ENCODE data around the gene PRMT9.
A peak's percentile ranks its signal among the peaks of the same experiment; 100 is the strongest.

Gene PRMT9

GRCh38 chr4:147704846-147705245, 20.9 kb upstream of the PRMT9 start:
- TF ChIP-seq ELF4 (IDR thresholded peaks at IDR 0.05): no peak
- CTCF ChIA-PET: interaction anchor here (1.0 kb wide), 1 partner anchor 162 kb away, joined by 3 read pairs; no protein-coding TSS in a partner anchor
- DNase-seq (ENCODE audit: extremely low spot score): no peak
- POLR2A ChIA-PET: no interaction called here

DNA sequence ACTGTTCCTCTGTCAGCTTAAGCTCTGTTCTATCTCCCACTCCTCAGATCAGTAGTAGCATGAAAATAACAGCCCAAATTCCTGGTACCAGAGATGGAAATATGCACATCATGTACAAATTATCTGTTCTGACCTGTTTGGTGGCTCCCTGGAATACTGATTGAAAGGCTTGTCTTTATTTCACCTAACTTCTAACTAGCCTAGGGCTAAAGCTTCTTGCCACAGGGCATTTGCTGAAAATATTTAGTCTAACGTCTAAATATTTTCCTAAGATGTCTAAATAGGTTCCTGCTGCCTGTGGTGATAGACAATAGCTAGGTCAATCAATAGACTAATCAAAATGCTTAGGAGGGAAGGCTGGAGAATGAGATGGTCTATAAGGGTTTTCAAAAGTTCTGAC, 12.9 kb upstream of the PRMT9 start:
- no peak for TF ChIP-seq ZNF384 (IDR thresholded peaks at IDR 0.05)
- TF ChIP-seq ELF4 (IDR thresholded peaks at IDR 0.05): no peak
- no peak for TF ChIP-seq FOXA1 (IDR thresholded peaks at IDR 0.05)
- no peak for TF ChIP-seq BHLHE40 (IDR thresholded peaks at IDR 0.05; ENCODE audit: borderline replicate concordance)
- TF ChIP-seq CTBP1 (IDR thresholded peaks at IDR 0.05; ENCODE audit: borderline replicate concordance): no peak
- TF ChIP-seq HDGF (IDR thresholded peaks at IDR 0.05; ENCODE audit: borderline replicate concordance): no peak
- TF ChIP-seq, protein P1, sequence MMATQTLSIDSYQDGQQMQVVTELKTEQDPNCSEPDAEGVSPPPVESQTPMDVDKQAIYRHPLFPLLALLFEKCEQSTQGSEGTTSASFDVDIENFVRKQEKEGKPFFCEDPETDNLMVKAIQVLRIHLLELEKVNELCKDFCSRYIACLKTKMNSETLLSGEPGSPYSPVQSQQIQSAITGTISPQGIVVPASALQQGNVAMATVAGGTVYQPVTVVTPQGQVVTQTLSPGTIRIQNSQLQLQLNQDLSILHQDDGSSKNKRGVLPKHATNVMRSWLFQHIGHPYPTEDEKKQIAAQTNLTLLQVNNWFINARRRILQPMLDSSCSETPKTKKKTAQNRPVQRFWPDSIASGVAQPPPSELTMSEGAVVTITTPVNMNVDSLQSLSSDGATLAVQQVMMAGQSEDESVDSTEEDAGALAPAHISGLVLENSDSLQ (IDR thresholded peaks at IDR 0.05): no peak
- TF ChIP-seq SUZ12 (IDR thresholded peaks at IDR 0.05): no peak
- no peak for TF ChIP-seq FOXM1 (IDR thresholded peaks at IDR 0.05; ENCODE audit: borderline replicate concordance)
- TF ChIP-seq ARNT (IDR thresholded peaks at IDR 0.05): no peak
- no peak for TF ChIP-seq LEF1 (IDR thresholded peaks at IDR 0.05; ENCODE audit: borderline replicate concordance)
- TF ChIP-seq TARDBP (IDR thresholded peaks at IDR 0.05): no peak
- TF ChIP-seq L3MBTL2 (conservative IDR thresholded peaks at IDR 0.05): no peak
- no peak for TF ChIP-seq FOXK2 (IDR thresholded peaks at IDR 0.05)
- no peak for TF ChIP-seq SP1 (IDR thresholded peaks at IDR 0.05)
- DNase-seq (ENCODE audit: extremely low spot score): no peak
- ChIA-PET POLR2A (interaction anchor here (1.2 kb wide), 2 partner anchors 12 to 13 kb away, joined by 3 to 6 read pairs; partner anchors contain the start of gene PRMT9), CTCF (interaction anchor here (0.6 kb wide), 1 partner anchor 140 kb away, joined by 3 read pairs; no protein-coding TSS in a partner anchor)

GRCh38 chr4:147693218-147693617, 9.3 kb upstream of the PRMT9 start:
- ChIA-PET POLR2A (interaction anchor here (3.7 kb wide), 1 partner anchor 9 kb away, joined by 19 read pairs; the partner anchor contains the start of gene PRMT9), CTCF (interaction anchor here (0.6 to 1.0 kb wide), 2 partner anchors 171 to 1218 kb away, joined by 4 to 5 read pairs; no protein-coding TSS in a partner anchor)
- TF ChIP-seq HDGF (IDR thresholded peaks at IDR 0.05; ENCODE audit: borderline replicate concordance) (no peak), ELF4 (IDR thresholded peaks at IDR 0.05) (no peak), SUZ12 (IDR thresholded peaks at IDR 0.05) (no peak), NFRKB (IDR thresholded peaks at IDR 0.05) (no peak), LEF1 (IDR thresholded peaks at IDR 0.05; ENCODE audit: borderline replicate concordance) (no peak)
- no peak for DNase-seq (ENCODE audit: extremely low spot score)

- CTCF ChIA-PET: no interaction called here
- TF ChIP-seq ARNT (IDR thresholded peaks at IDR 0.05) (no peak), ELF4 (IDR thresholded peaks at IDR 0.05) (no peak), ZNF384 (IDR thresholded peaks at IDR 0.05) (no peak), NFRKB (IDR thresholded peaks at IDR 0.05) (no peak), FOXA1 (IDR thresholded peaks at IDR 0.05) (no peak), HDGF (IDR thresholded peaks at IDR 0.05; ENCODE audit: borderline replicate concordance) (no peak), BHLHE40 (IDR thresholded peaks at IDR 0.05; ENCODE audit: borderline replicate concordance) (no peak), CTBP1 (IDR thresholded peaks at IDR 0.05; ENCODE audit: borderline replicate concordance) (no peak), FOXM1 (IDR thresholded peaks at IDR 0.05; ENCODE audit: borderline replicate concordance) (no peak), SUZ12 (IDR thresholded peaks at IDR 0.05) (no peak)
- TF ChIP-seq, protein P1 (IDR thresholded peaks at IDR 0.05): no peak
- POLR2A ChIA-PET: no interaction called here
- DNase-seq (ENCODE audit: extremely low spot score): no peak
Measured at GRCh38 chr4:147691820-147692219, 7.9 kb upstream of the PRMT9 start.

- TF ChIP-seq FOXK2 (IDR thresholded peaks at IDR 0.05) (no peak), TARDBP (IDR thresholded peaks at IDR 0.05) (no peak), FOXM1 (IDR thresholded peaks at IDR 0.05; ENCODE audit: borderline replicate concordance) (no peak), SUZ12 (IDR thresholded peaks at IDR 0.05) (no peak), NFRKB (IDR thresholded peaks at IDR 0.05) (no peak), ELF4 (IDR thresholded peaks at IDR 0.05) (no peak), HDGF (IDR thresholded peaks at IDR 0.05; ENCODE audit: borderline replicate concordance) (no peak), ZNF384 (IDR thresholded peaks at IDR 0.05) (no peak)
- TF ChIP-seq, protein P1 (IDR thresholded peaks at IDR 0.05): no peak
- ChIA-PET CTCF (interaction anchor here (0.5 kb wide), 1 partner anchor 62 kb away, joined by 3 read pairs; no protein-coding TSS in a partner anchor), POLR2A (no interaction called here)
- no peak for DNase-seq (ENCODE audit: extremely low spot score)
Measured at GRCh38 chr4:147689067-147689466, 5.1 kb upstream of the PRMT9 start.

DNA sequence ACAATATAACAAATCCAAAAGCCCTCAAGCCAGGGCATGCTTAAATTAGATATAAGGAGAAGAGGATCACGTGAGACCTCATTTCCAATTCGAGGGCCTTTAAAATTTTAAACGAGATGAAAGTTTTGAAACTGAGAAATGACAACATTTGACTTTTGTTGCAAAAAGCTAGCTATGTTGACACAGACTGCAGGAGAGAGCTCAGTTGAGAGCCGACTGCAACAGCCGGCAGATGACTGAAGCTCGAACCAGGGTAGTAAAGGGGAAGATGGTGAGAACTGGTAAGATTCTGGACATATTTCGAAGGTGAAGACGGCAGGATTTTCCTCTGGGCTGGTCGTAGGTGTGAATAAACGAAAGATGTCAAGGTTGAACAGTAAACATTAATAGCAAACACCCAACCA, 773 bp downstream of the PRMT9 start:
- POLR2A ChIA-PET: interaction anchor here (0.6 to 2.6 kb wide), 29 partner anchors 9 to 755 kb away, joined by 3 to 42 read pairs (median 5); partner anchors contain the start of genes ARHGAP10 and TMEM184C
- CTCF ChIA-PET: interaction anchor here (1.8 to 2.5 kb wide), 2 partner anchors 66 to 184 kb away, joined by 3 to 19 read pairs; partner anchors contain the start of gene TMEM184C
- TF ChIP-seq FOXA1 (IDR thresholded peaks at IDR 0.05) (no peak), L3MBTL2 (conservative IDR thresholded peaks at IDR 0.05) (no peak), SUZ12 (IDR thresholded peaks at IDR 0.05) (no peak), BHLHE40 (IDR thresholded peaks at IDR 0.05; ENCODE audit: borderline replicate concordance) (no peak), LEF1 (IDR thresholded peaks at IDR 0.05; ENCODE audit: borderline replicate concordance) (no peak), ZNF384 (IDR thresholded peaks at IDR 0.05) (no peak), SP1 (IDR thresholded peaks at IDR 0.05) (no peak), FOXK2 (IDR thresholded peaks at IDR 0.05) (no peak)
- TF ChIP-seq, protein P1 (IDR thresholded peaks at IDR 0.05): no peak
- DNase-seq (ENCODE audit: extremely low spot score): peak; percentile 20

Measured in HEK293T (cell line).